ENCODE results near the gene ST6GALNAC6.
A peak's percentile ranks its signal among the peaks of the same experiment; 100 is the strongest.

ST6GALNAC6 gene

GRCh38 chr9:127931092-127931881 is 31.9 kb upstream of the ST6GALNAC6 start:
- DNase-seq, result peak; percentile 90

DNA sequence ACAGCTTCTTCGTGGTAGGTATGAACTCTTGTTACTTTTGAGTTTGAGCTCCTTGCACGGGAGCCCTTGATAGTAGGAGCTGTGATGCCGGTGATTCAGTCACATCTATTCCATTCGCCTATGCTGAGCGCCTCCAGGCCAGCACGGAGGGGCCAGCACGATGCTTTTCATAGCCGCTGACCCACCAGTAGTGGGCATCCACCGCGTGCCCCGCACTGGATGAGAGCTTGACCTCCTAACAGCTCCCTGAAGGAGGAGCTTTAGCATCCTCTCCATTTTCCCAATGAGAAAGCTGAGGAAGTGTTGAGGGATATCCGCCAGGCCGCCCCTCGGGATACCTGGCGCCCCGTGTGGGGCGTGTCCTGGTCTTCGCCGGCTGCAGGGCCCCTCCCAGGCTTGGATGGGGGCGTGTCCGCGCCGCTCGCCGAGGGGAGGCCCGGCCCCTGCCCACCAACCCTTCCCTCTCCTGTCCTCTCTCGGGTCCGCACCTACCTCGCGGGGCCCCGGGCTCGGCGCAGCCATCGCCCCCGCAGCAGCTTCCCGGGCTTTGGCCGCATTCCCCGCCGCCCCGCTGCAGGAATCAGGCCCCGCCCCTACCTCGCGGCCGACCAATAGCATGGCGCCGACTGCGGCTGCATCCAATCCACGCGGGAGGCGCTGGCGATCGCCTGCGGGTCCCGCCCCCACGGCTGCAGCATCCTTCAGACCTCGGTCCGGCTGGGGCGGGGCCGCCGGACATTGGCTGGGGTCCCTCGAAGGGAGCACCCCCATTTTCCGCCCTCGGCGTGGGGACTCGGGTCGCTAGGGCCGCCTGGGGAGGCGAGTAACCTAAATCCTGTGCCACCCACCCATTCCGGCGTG is 31.1 kb upstream of the ST6GALNAC6 start, which contains the start of gene PIP5KL1:
TSS of gene PIP5KL1 (minus strand) at position 547 of the 861 bp plus-strand sequence. CDS start at position 522, 25 bp downstream.
- DNase-seq, result peak; percentile 76

DNA sequence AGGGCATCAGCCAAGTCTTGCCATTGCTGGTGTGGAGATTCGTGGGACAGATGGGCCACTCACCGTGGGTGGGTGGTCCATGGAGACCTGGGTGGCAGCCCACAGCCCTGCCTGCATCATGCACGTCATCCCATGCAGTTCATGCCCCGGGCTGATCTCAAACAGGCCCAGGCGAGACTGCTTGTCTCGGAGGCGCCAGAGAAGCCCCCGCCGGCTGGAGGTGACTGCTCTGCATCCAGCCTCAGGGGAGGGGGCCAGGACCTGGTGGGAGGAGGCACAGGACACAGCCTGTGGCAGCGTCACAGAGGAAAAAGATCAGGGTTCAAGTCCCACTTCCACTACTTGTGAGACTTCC is 30.2 kb upstream of the ST6GALNAC6 start:
- DNase-seq, result no peak

- no peak for DNase-seq
Measured at GRCh38 chr9:127928676-127929624, 29.5 kb upstream of the ST6GALNAC6 start.

DNA sequence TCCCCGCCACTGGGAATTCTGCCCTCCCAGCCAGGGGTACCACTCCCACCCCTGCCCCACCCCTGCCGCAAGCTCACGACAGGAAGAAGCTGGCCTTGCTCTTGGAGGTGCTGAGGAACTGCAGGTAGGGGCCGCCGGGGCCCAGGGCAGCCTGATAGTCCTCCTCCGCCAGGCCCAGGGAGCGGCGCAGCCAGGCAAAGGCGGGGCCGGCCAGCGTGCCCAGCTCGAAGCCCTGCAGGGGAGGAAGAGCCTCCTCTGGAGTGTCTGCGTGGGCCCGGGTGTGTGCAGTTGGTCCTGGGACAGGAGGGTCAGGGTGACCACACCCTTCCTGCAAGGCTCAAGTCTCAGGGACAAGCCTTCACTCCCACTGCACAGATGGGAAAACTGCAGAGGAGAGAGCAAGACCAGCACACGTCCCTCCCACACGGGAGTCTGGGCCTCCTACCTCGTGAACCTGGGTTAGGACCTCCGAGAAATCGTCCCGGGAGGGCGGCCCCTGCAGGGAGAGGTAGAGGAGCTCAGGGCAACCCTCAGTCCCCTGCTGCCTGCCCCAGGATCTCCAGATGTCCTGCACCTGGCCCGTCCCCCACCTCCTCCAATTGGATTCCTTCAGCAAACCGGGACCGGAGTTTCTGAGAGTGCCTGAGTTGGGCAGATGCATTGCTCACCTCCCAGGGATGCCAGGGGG is 28.7 kb upstream of the ST6GALNAC6 start:
- DNase-seq, result peak; percentile 67

- DNase-seq, result peak; percentile 71
Measured at GRCh38 chr9:127927201-127927987, 28.0 kb upstream of the ST6GALNAC6 start.

DNA sequence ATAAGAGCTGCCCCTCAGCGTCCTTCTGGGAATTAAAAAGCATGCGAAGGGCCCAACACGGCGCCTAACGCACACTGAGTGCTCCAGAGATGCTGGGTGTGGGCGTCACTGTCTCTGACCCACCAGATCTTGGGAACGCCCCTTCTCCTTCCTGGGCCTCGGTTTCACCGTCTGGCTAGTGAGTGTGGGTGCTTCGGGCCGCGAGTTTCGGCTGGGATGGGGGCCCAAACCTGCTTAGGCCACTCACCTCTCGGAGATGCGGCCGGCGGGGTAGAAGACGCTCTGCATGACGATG is 27.4 kb upstream of the ST6GALNAC6 start:
- no peak for DNase-seq

GRCh38 chr9:127925959-127926905 is 26.8 kb upstream of the ST6GALNAC6 start:
- no peak for DNase-seq

- DNase-seq, result no peak
Measured at GRCh38 chr9:127924736-127925444, 25.5 kb upstream of the ST6GALNAC6 start.

DNA sequence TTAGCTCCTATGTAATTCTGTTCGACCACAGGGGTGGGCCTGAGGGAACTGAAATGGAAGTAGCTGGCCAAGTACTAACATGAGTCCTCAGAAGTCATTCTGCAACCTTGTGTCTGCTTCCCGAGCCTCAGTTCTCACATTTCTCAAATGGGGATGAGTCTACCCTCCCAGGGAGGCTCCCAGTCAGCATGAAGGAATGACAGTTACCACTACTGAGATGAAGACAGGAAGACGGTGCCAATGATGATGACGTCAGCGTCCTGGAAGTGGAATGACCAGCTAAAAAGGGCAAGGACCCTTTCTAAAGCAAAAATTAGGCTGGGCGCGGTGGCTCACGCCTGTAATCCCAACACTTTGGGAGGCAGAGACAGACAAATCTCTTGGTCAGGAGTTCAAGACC is 24.4 kb upstream of the ST6GALNAC6 start:
- DNase-seq, result no peak

DNA sequence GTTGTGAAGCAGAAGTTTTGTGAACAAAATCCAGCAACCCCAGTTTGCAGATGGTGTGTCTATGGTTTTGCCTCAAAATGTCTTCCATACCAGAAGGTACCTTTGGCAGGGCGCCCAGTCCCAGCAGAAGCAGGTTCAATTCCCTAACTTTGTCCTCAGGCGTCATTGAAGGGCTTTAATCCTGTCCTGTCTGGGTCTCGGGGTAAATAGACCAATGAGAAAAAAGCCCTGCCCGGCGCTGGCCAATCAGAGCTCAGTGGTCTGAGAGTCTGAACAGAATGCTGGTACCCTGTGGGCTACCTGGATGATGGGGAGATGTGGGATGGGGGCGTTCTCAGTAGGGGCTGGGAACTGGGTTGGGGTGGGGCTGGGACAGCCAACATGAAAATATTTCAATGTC is 23.6 kb upstream of the ST6GALNAC6 start:
- no peak for DNase-seq

- DNase-seq, result peak; percentile 43
Measured at GRCh38 chr9:127921557-127922120, 22.2 kb upstream of the ST6GALNAC6 start.

GRCh38 chr9:127920794-127921193 is 21.4 kb upstream of the ST6GALNAC6 start:
- no peak for DNase-seq

DNA sequence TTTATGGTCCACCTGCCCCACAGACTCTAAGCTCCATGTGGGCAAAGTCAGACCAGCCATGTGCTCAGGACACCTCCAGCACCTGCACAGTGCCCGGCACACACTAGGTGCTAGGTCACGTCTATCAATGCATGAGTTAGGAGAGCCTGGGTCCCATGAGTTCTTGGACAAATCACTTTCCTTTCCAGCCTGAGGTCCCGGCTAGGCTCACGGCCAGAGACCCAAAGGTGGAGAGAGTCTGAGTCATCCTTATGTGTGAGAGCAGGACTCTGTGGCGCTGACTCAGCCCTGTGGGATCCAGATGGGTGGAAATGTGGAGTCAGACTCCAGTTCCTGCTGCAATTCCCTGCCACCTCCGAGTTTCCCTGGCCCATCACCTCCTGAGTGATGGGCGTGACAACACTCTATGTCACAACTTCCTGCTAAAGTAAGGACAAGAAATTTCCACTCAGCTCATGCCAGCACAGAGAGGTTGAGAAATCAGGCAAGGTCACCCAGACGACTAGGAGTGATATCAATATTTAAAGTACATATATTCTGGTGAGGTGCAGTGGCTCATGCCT is 19.9 kb upstream of the ST6GALNAC6 start:
- DNase-seq, result no peak

- no peak for DNase-seq
Measured at GRCh38 chr9:127918183-127919107, 19.0 kb upstream of the ST6GALNAC6 start.

DNA sequence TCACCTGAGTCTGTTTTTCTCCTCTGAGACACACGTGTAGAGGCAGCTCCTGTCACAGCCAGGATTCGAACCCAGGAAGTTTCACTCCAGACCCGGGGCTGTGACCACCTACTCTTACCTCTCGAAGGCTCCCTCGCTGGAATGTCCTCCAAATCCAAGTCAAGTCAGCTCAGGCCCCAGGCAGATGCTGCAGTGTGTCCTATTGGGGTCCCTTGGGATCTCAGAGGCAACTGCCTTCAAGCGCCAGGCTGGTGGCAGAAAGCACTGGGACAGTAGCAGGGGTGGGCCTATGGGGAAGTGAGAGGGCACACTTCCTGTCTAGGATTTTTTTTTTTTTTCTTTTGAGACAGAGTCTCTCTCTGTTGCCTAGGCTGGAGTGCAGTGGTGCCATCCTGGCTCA is 18.2 kb upstream of the ST6GALNAC6 start:
- no peak for DNase-seq

GRCh38 chr9:127916720-127917581 is 17.5 kb upstream of the ST6GALNAC6 start, which contains the start of gene ST6GALNAC4:
Gene ST6GALNAC4, minus strand, starts transcription at chr9:127917041. Its CDS starts 622 bp downstream, at chr9:127916419.
- peak; percentile 79 for DNase-seq

Data from NCI-H510A treated with DMSO at 0.1 percent for 48 hours (cell line).